Osteoblast (primary cell): ENCODE results near the gene TBC1D9B. TPM values are rescaled to one million over a fixed set of nuclear protein-coding genes. Genes with fewer than 3 reads are reported as not detected.

ENCODE experiments used
- DNase-seq: peaks from one replicate; pipeline ENCODE4 v3.0.0; 2011; ENCODE audit warnings: low spot score, mixed read lengths; ENCODE audit not compliant: insufficient read length; ENCODE audit errors: missing footprints
- H2AFZ ChIP-seq: 2 replicates; pipeline ENCODE4 v1.6.0; 2011; ENCODE audit warnings: mild to moderate bottlenecking, low read length
- H3K27ac ChIP-seq: 2 replicates; pipeline ENCODE4 v1.5.1; 2011; ENCODE audit warnings: mild to moderate bottlenecking, low read depth, low read length, moderate library complexity
- H3K27me3 ChIP-seq: 2 replicates; pipeline ENCODE4 v1.6.0; 2012; ENCODE audit warnings: mild to moderate bottlenecking, control low read depth, inconsistent platforms, low read length, moderate library complexity; ENCODE audit not compliant: insufficient read depth
- H3K36me3 ChIP-seq: 2 replicates; pipeline ENCODE4 v1.5.1; 2011; ENCODE audit warnings: mild to moderate bottlenecking, low read length, control low read depth, moderate library complexity; ENCODE audit not compliant: insufficient read depth
- H3K4me1 ChIP-seq: 2 replicates; pipeline ENCODE4 v1.5.1; 2011; ENCODE audit warnings: mild to moderate bottlenecking, low read length, control low read depth, moderate library complexity; ENCODE audit not compliant: insufficient read depth
- H3K4me2 ChIP-seq: 2 replicates; pipeline ENCODE4 v1.6.0; 2011; ENCODE audit warnings: mild to moderate bottlenecking, low read length; ENCODE audit not compliant: insufficient read depth
- H3K4me3 ChIP-seq: fragments of 200-600 bp; sonication (generic); 3 replicates; pipeline ENCODE4 v1.5.1; 2012; ENCODE audit warnings: mild to moderate bottlenecking, low read length, inconsistent platforms; ENCODE audit not compliant: insufficient read depth
- H3K79me2 ChIP-seq: 2 replicates; pipeline ENCODE4 v1.6.0; 2012; ENCODE audit warnings: mild to moderate bottlenecking, low read length, control low read depth, inconsistent platforms; ENCODE audit not compliant: insufficient read depth
- H3K9me3 ChIP-seq: 2 replicates; pipeline ENCODE4 v1.5.1; 2011; ENCODE audit warnings: low read depth, low read length, control low read depth
- H4K20me1 ChIP-seq: 2 replicates; pipeline ENCODE4 v1.6.0; 2012; ENCODE audit warnings: mild to moderate bottlenecking, low read length, control low read depth; ENCODE audit not compliant: insufficient read depth
- CTCF ChIP-seq: IDR thresholded peaks from 2 replicates; pipeline ENCODE4 v1.5.1; 2011; ENCODE audit warnings: mild to moderate bottlenecking, low read depth, low read length, moderate library complexity; ENCODE audit errors: extremely low read depth
- total RNA-seq: library from RNA; depleted of rRNA; stranded (reverse); fragments of >200 nt; gene quantifications from 2 replicates; pipeline ENCODE4 v1.2.3, GENCODE V29; 2012

Gene TBC1D9B
- total RNA-seq, 1 donor: 89.4 TPM

DNA sequence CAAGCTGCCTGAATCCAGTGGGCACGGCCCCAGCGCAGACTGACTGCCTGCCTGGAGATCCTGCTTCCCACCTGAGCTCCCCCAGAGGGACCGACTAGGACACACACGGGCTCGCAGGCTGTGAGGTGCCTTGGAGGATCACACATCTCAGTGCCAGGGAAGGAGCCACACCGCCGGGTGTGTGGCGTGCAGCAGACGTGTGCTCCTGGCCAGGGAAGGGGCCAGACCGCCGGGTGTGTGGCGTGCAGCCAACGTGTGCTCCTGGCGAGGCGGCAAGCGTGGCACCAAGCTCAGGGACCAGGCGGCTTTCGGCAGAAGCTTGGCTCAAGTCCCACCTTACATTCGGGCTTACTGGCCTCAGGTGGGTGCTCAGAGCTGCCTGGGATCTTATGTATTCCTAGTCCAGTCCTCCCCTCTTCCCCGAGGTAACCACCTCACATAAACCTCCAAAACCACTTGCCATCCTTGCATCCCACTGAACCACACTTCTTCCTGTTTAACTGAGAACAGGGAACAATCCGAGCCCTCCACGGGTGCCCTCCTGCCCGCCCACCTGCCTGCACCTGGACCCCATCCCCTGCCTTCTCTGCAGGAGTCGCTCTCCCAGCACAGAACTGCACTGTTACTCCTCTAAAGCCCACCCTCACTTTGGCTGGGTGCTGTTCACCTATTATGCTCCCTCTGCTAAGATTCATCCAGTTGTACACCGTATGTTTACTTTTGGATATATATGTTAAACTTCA, 26.7 kb downstream of the TBC1D9B start:
- Histone ChIP-seq H3K27ac (no peak overlapping the region), H4K20me1 (no peaks in the 10 kb centered on the region), H3K4me3 (no peak overlapping the region), H2AFZ (no peak overlapping the region), H3K4me2 (no peak overlapping the region), H3K36me3 (peaks cover 48% of the 10 kb centered on the region), H3K4me1 (no peaks in the 10 kb centered on the region), H3K79me2 (no peaks in the 10 kb centered on the region), H3K27me3 (no peaks in the 10 kb centered on the region), H3K9me3 (peaks cover 7% of the 10 kb centered on the region)
- peak; percentile 27 for DNase-seq
- no peak for TF ChIP-seq CTCF

- H3K4me3 ChIP-seq: no peak overlapping the region
- no peak overlapping the region for H2AFZ ChIP-seq
- H4K20me1 ChIP-seq: no peaks in the 10 kb centered on the region
- H3K4me1 ChIP-seq: no peaks in the 10 kb centered on the region
- peak; percentile 29 for DNase-seq
- H3K9me3 ChIP-seq: peaks cover 7% of the 10 kb centered on the region
- H3K79me2 ChIP-seq: no peaks in the 10 kb centered on the region
- no peaks in the 10 kb centered on the region for H3K27me3 ChIP-seq
- H3K4me2 ChIP-seq: no peak overlapping the region
- TF ChIP-seq CTCF: no peak
- no peak overlapping the region for H3K27ac ChIP-seq
- H3K36me3 ChIP-seq: peaks cover 47% of the 10 kb centered on the region
Observed at GRCh38 chr5:179880066-179880650, 27.5 kb downstream of the TBC1D9B start.

DNA sequence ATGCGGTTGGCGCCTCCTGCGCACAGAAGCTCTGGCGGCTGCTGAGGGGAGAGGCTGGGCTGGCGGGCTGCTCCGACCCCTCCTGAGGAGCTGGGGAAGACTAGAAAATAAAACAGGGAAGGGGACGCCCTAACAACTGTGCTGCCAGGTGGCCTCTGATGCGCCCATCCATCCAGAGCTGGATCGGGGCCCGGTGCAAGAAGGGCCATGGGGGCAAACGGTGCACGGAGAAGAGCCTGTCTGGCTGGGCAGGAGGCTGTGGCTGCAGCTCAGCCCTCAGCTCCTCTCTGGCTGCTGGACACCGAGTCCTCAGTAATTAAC, 28.0 kb downstream of the TBC1D9B start:
- no peak for DNase-seq
- Histone ChIP-seq H3K9me3 (peaks cover 7% of the 10 kb centered on the region), H2AFZ (no peak overlapping the region), H3K4me2 (no peak overlapping the region), H3K4me3 (no peak overlapping the region), H3K36me3 (peaks cover 47% of the 10 kb centered on the region), H3K79me2 (no peaks in the 10 kb centered on the region), H3K27ac (no peak overlapping the region), H3K4me1 (no peaks in the 10 kb centered on the region), H3K27me3 (no peaks in the 10 kb centered on the region), H4K20me1 (no peaks in the 10 kb centered on the region)
- TF ChIP-seq CTCF: no peak

DNA sequence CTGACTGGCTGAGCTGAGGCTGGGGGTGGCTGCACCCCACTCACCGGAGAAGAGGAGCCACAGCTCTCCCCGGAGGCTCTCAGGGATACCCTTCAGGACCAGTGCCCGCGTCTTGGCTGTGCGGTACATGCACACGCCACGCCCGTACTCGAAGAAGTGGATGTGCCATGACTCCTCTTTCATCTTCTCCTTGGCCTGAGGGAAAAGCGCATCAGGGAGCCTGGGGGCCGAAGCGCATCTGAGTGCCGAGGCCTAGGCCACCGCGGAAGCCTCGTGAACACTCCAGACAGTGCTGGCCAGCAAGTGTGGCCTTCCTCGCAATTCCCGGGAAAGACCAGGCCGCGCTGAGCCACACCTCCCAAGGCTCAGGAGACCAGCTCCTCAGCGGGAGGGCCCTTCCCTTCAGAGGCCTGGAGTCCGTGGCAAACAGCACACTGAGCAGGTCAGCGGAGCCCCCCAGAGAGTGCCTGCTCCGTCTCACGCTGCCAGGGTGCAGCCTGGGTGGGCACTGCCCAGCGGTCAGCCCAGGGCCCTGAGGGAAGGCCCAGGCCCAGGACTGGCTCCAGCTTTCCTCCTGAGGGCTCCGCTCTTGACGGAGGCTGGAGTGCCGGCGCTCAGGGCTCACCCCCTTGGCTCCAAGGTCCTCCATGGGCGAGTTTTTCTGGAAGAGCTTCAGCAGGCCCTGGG, 28.6 kb downstream of the TBC1D9B start:
- Histone ChIP-seq H3K36me3 (peaks cover 44% of the 10 kb centered on the region), H4K20me1 (no peaks in the 10 kb centered on the region)

More for the DNA sequence above, 28.6 kb downstream of the TBC1D9B start:
- DNase-seq: peak; percentile 78
- no peak overlapping the region for H2AFZ ChIP-seq
- H3K9me3 ChIP-seq: peaks cover 7% of the 10 kb centered on the region
- H3K4me3 ChIP-seq: no peak overlapping the region
- TF ChIP-seq CTCF: no peak
- H3K4me1 ChIP-seq: no peaks in the 10 kb centered on the region
- no peaks in the 10 kb centered on the region for H3K27me3 ChIP-seq
- H3K27ac ChIP-seq: no peak overlapping the region
- no peaks in the 10 kb centered on the region for H3K79me2 ChIP-seq
- H3K4me2 ChIP-seq: no peak overlapping the region
